ENCODE measurements around the gene FGFR4.

The FGFR4 gene

GRCh38 chr5:177085985-177086653 is 596 bp upstream of the FGFR4 start:
- DNase-seq, result no peak

- no peak for DNase-seq
These were observed 787 bp downstream of the FGFR4 start for GRCh38 chr5:177087398-177088005.

GRCh38 chr5:177089127-177089526 is 2.4 kb downstream of the FGFR4 start:
- no peak for DNase-seq

GRCh38 chr5:177089825-177090641 is 3.3 kb downstream of the FGFR4 start:
- no peak for DNase-seq

GRCh38 chr5:177090813-177091212 is 4.1 kb downstream of the FGFR4 start:
- no peak for DNase-seq

GRCh38 chr5:177091232-177091631 is 4.5 kb downstream of the FGFR4 start:
- DNase-seq, result no peak

- DNase-seq, result no peak
These were observed 5.7 kb downstream of the FGFR4 start for GRCh38 chr5:177092178-177093081.

- DNase-seq, result no peak
These were observed 6.5 kb downstream of the FGFR4 start for GRCh38 chr5:177093082-177093712.

- DNase-seq, result no peak
These were observed 7.1 kb downstream of the FGFR4 start for GRCh38 chr5:177093803-177094202.

GRCh38 chr5:177094224-177095087 is 7.7 kb downstream of the FGFR4 start:
- no peak for DNase-seq

GRCh38 chr5:177095088-177095669 is 8.5 kb downstream of the FGFR4 start:
- no peak for DNase-seq

GRCh38 chr5:177096162-177097015 is 9.7 kb downstream of the FGFR4 start:
- DNase-seq, result no peak

- no peak for DNase-seq
These were observed 10.6 kb downstream of the FGFR4 start for GRCh38 chr5:177097016-177097985.

GRCh38 chr5:177098120-177098469 is 11.4 kb downstream of the FGFR4 start:
- no peak for DNase-seq

- no peak for DNase-seq
These were observed 11.9 kb downstream of the FGFR4 start for GRCh38 chr5:177098470-177099141.

- no peak for DNase-seq
These were observed 12.8 kb downstream of the FGFR4 start for GRCh38 chr5:177099422-177100093.

- DNase-seq, result no peak
These were observed 14.0 kb downstream of the FGFR4 start for GRCh38 chr5:177100714-177101121.

All from NCI-H1105 (cell line).